ENCODE measurements around the gene EVA1A. TPM values are rescaled to one million over a fixed set of nuclear protein-coding genes. Genes with fewer than 3 reads are reported as not detected.

EVA1A gene
- total RNA-seq, 2 experiments from 2014 or later: 0.43 TPM; not detected in 1

GRCh38 chr2:75564026-75564688, 3.4 kb upstream of the EVA1A start:
- H3K9me3 Mint-ChIP-seq: no peaks in the 10 kb centered on the region
- peaks cover 43% of the 10 kb centered on the region for H3K27me3 Mint-ChIP-seq
- intact Hi-C loops (cut with micrococcal nuclease): no loop called here
- CTCF ChIA-PET: interaction anchor here (0.8 to 1.0 kb wide), 3 partner anchors 8 to 64 kb away, joined by 3 to 4 read pairs (median 4); no protein-coding TSS in a partner anchor
- POLR2A ChIA-PET: no interaction called here
- H3K36me3 Mint-ChIP-seq (ENCODE audit: low read depth): no peaks in the 10 kb centered on the region
- ATAC-seq (no peak), DNase-seq (peak; percentile 28)
- no peak overlapping the region for H3K27ac Mint-ChIP-seq
- TF ChIP-seq CTCF (IDR thresholded peaks at IDR 0.05): no peak
- H3K4me1 Mint-ChIP-seq (ENCODE audit: low read depth): peaks cover 16% of the 10 kb centered on the region
- no peak overlapping the region for H3K4me3 Mint-ChIP-seq

GRCh38 chr2:75563591-75563990, 2.9 kb upstream of the EVA1A start:
- DNase-seq: no peak
- Mint-ChIP-seq H3K27me3 (peaks cover 43% of the 10 kb centered on the region), H3K4me3 (no peak overlapping the region), H3K36me3 (ENCODE audit: low read depth) (no peaks in the 10 kb centered on the region), H3K9me3 (no peaks in the 10 kb centered on the region), H3K27ac (no peak overlapping the region), H3K4me1 (ENCODE audit: low read depth) (peaks cover 16% of the 10 kb centered on the region)
- TF ChIP-seq CTCF (IDR thresholded peaks at IDR 0.05): no peak
- intact Hi-C loops (cut with micrococcal nuclease): no loop called here
- CTCF ChIA-PET: interaction anchor here (1.0 kb wide), 1 partner anchor 8 kb away, joined by 3 read pairs; no protein-coding TSS in a partner anchor
- POLR2A ChIA-PET: no interaction called here
- ATAC-seq: no peak

- ChIA-PET POLR2A (no interaction called here), CTCF (interaction anchor here (1.0 kb wide), 1 partner anchor 12 kb away, joined by 3 read pairs; no protein-coding TSS in a partner anchor)
- DNase-seq (no peak), ATAC-seq (no peak)
- Mint-ChIP-seq H3K4me1 (ENCODE audit: low read depth) (peaks cover 16% of the 10 kb centered on the region), H3K36me3 (ENCODE audit: low read depth) (no peaks in the 10 kb centered on the region), H3K27me3 (peaks cover 43% of the 10 kb centered on the region), H3K27ac (no peak overlapping the region), H3K4me3 (no peak overlapping the region), H3K9me3 (no peaks in the 10 kb centered on the region)
- intact Hi-C loops (cut with micrococcal nuclease): no loop called here
- no peak for TF ChIP-seq CTCF (IDR thresholded peaks at IDR 0.05)
These were observed 1.8 kb upstream of the EVA1A start for GRCh38 chr2:75562513-75562864.

- TF ChIP-seq CTCF (IDR thresholded peaks at IDR 0.05): no peak
- Mint-ChIP-seq H3K27me3 (peaks cover 42% of the 10 kb centered on the region), H3K9me3 (no peaks in the 10 kb centered on the region), H3K4me1 (ENCODE audit: low read depth) (peaks cover 16% of the 10 kb centered on the region), H3K4me3 (peak overlapping the region; percentile 71), H3K36me3 (ENCODE audit: low read depth) (no peaks in the 10 kb centered on the region), H3K27ac (no peak overlapping the region)
- DNase-seq (no peak), ATAC-seq (no peak)
- intact Hi-C loops (cut with micrococcal nuclease): no loop called here
- ChIA-PET POLR2A (interaction anchor here (1.0 kb wide), 1 partner anchor 25 kb away, joined by 3 read pairs; no protein-coding TSS in a partner anchor), CTCF (no interaction called here)
These were observed 1.1 kb upstream of the EVA1A start for GRCh38 chr2:75561566-75562512.
